SHP77 treated with DMSO at 0.1 percent for 48 hours (cell line): Measurements from ENCODE around the gene COL5A2.

Experiments
- DNase-seq: peaks from one replicate; lab custom pipeline; 2025; lab: John Stamatoyannopoulos, UW

COL5A2 gene

GRCh38 chr2:189097934-189098333 lies 81.6 kb downstream of the COL5A2 start:
- DNase-seq = no peak

GRCh38 chr2:189096769-189097447 lies 82.7 kb downstream of the COL5A2 start:
- DNase-seq = no peak

GRCh38 chr2:189095101-189095500 lies 84.5 kb downstream of the COL5A2 start:
- DNase-seq = no peak

GRCh38 chr2:189092936-189093335 lies 86.6 kb downstream of the COL5A2 start:
- DNase-seq = no peak

GRCh38 chr2:189091253-189091652 lies 88.3 kb downstream of the COL5A2 start:
- DNase-seq = no peak

- no peak for DNase-seq
These were observed 90.9 kb downstream of the COL5A2 start for GRCh38 chr2:189088591-189089205.

GRCh38 chr2:189086710-189087109 lies 92.9 kb downstream of the COL5A2 start:
- no peak for DNase-seq

GRCh38 chr2:189086250-189086649 lies 93.3 kb downstream of the COL5A2 start:
- no peak for DNase-seq

GRCh38 chr2:189083606-189084005 lies 96.0 kb downstream of the COL5A2 start:
- DNase-seq = no peak

- DNase-seq = no peak
These were observed 96.5 kb downstream of the COL5A2 start for GRCh38 chr2:189083106-189083505.

GRCh38 chr2:189082376-189082975 lies 97.1 kb downstream of the COL5A2 start:
- DNase-seq = no peak

- DNase-seq = no peak
These were observed 103.0 kb downstream of the COL5A2 start for GRCh38 chr2:189076572-189076971.

GRCh38 chr2:189076120-189076519 lies 103.4 kb downstream of the COL5A2 start:
- DNase-seq = no peak

- DNase-seq = no peak
These were observed 105.1 kb downstream of the COL5A2 start for GRCh38 chr2:189074506-189074905.

- DNase-seq = no peak
These were observed 107.5 kb downstream of the COL5A2 start for GRCh38 chr2:189072036-189072435.

- DNase-seq = no peak
These were observed 109.5 kb downstream of the COL5A2 start for GRCh38 chr2:189069855-189070619.

GRCh38 chr2:189066037-189066436 lies 113.5 kb downstream of the COL5A2 start:
- no peak for DNase-seq

- no peak for DNase-seq
These were observed 119.4 kb downstream of the COL5A2 start for GRCh38 chr2:189060096-189060642.

GRCh38 chr2:189057316-189057715 lies 122.2 kb downstream of the COL5A2 start:
- no peak for DNase-seq

GRCh38 chr2:189056200-189057106 lies 123.1 kb downstream of the COL5A2 start:
- DNase-seq = no peak

GRCh38 chr2:189050165-189050712 lies 129.3 kb downstream of the COL5A2 start:
- no peak for DNase-seq
